ENCODE measurements around the gene PRRT1. TPM values are rescaled to one million over a fixed set of nuclear protein-coding genes. Genes with fewer than 3 reads are reported as not detected.
"Not testable (repeated sequence)": the region's sequence is repeated elsewhere in the genome, so short reads cannot be mapped to it uniquely, and the experiment has no call there.

PRRT1 gene
- total RNA-seq, 2 experiments from 2014 or later: 1.1 to 1.6 TPM

GRCh38 chr6:32107406-32107805 is 44.3 kb downstream of the PRRT1 start:
- ChIA-PET CTCF (interaction anchor here (5.0 kb wide), 1 partner anchor 11 kb away, joined by 25 read pairs; no protein-coding TSS in a partner anchor), POLR2A (interaction anchor here (0.5 to 1.2 kb wide), 3 partner anchors 17 to 1134 kb away, joined by 3 to 4 read pairs (median 3); no protein-coding TSS in a partner anchor)
- Mint-ChIP-seq H3K9me3 (no peaks in the 10 kb centered on the region), H3K4me1 (ENCODE audit: low read depth) (peaks cover 17% of the 10 kb centered on the region), H3K27me3 (peaks cover 11% of the 10 kb centered on the region), H3K36me3 (ENCODE audit: low read depth) (no peaks in the 10 kb centered on the region), H3K27ac (no peak overlapping the region), H3K4me3 (no peak overlapping the region)
- intact Hi-C loops (cut with micrococcal nuclease): no loop called here
- DNase-seq (no peak), ATAC-seq (no peak)
- TF ChIP-seq CTCF (IDR thresholded peaks at IDR 0.05): no peak

GRCh38 chr6:32105433-32105832 is 46.3 kb downstream of the PRRT1 start:
- no peak for DNase-seq
- Mint-ChIP-seq H3K36me3 (ENCODE audit: low read depth) (no peaks in the 10 kb centered on the region), H3K9me3 (no peaks in the 10 kb centered on the region), H3K4me1 (ENCODE audit: low read depth) (peaks cover 17% of the 10 kb centered on the region), H3K27me3 (peaks cover 11% of the 10 kb centered on the region), H3K27ac (no peak overlapping the region), H3K4me3 (no peak overlapping the region)
- ATAC-seq: no peak
- no peak for TF ChIP-seq CTCF (IDR thresholded peaks at IDR 0.05)
- POLR2A ChIA-PET: no interaction called here
- CTCF ChIA-PET: no interaction called here
- intact Hi-C loops (cut with micrococcal nuclease): no loop called here

GRCh38 chr6:32102255-32102654 is 49.5 kb downstream of the PRRT1 start:
- no peaks in the 10 kb centered on the region for H3K36me3 Mint-ChIP-seq (ENCODE audit: low read depth)
- H3K4me1 Mint-ChIP-seq (ENCODE audit: low read depth): no peaks in the 10 kb centered on the region
- no peak for TF ChIP-seq CTCF (IDR thresholded peaks at IDR 0.05)
- intact Hi-C loops (cut with micrococcal nuclease): no loop called here
- no peak for DNase-seq
- POLR2A ChIA-PET: no interaction called here
- H3K9me3 Mint-ChIP-seq: no peaks in the 10 kb centered on the region
- no peak for ATAC-seq
- CTCF ChIA-PET: interaction anchor here (3.3 kb wide), 1 partner anchor 17 kb away, joined by 12 read pairs; no protein-coding TSS in a partner anchor
- no peak overlapping the region for H3K27ac Mint-ChIP-seq
- no peak overlapping the region for H3K4me3 Mint-ChIP-seq
- H3K27me3 Mint-ChIP-seq: peaks cover 23% of the 10 kb centered on the region

- ATAC-seq; H3K9me3 Mint-ChIP-seq; H3K4me1 Mint-ChIP-seq (ENCODE audit: low read depth); DNase-seq; H3K27ac Mint-ChIP-seq; H3K4me3 Mint-ChIP-seq; H3K36me3 Mint-ChIP-seq (ENCODE audit: low read depth); intact Hi-C loops (cut with micrococcal nuclease): not testable (repeated sequence)
- ChIA-PET POLR2A (interaction anchor here (0.8 to 1.5 kb wide), 2 partner anchors 21 to 30 kb away, joined by 3 read pairs; partner anchors contain the start of gene FKBPL), CTCF (interaction anchor here (0.8 to 3.8 kb wide), 2 partner anchors 18 to 23 kb away, joined by 3 to 10 read pairs; no protein-coding TSS in a partner anchor)
- peaks cover 41% of the 10 kb centered on the region for H3K27me3 Mint-ChIP-seq
These were observed 51.5 kb downstream of the PRRT1 start for GRCh38 chr6:32100251-32100650.

Small RNA genes within 50 kb of the gene (microRNA-seq; reads per million reads assigned to microRNA genes)
- gene MIR6721 (ENCODE audit: borderline microRNAs expressed, borderline replicate concordance) (2.1 reads per million), gene MIR6833 (ENCODE audit: borderline microRNAs expressed, borderline replicate concordance) (not detected)

Other genes with a start within 250 kb of the PRRT1 start
- gene ZBTB12, start 249.9 kb downstream of the PRRT1 start, total RNA-seq: 1 to 10 TPM; 1.8 to 2.1 TPM
- gene C2, start 224.2 kb downstream of the PRRT1 start, total RNA-seq: 1 to 10 TPM in 1 of 2 experiments, under 1 TPM in 1; 0.99 to 1.4 TPM
- under 1 TPM; 0.43 to 0.45 TPM for gene CFB, start 205.8 kb downstream of the PRRT1 start, total RNA-seq
- gene NELFE, start 193.0 kb downstream of the PRRT1 start, total RNA-seq: 10 to 100 TPM; 60.5 to 61.0 TPM
- 10 to 100 TPM; 76.5 to 77.3 TPM for gene SKIC2, start 192.8 kb downstream of the PRRT1 start, total RNA-seq
- 10 to 100 TPM; 13.0 to 13.1 TPM for gene DXO, start 179.8 kb downstream of the PRRT1 start, total RNA-seq
- gene C4A, start 169.9 kb downstream of the PRRT1 start, total RNA-seq: 1 to 10 TPM; 2.8 to 3.2 TPM
- 1 to 10 TPM; 2.7 to 3.3 TPM for gene C4B, start 137.1 kb downstream of the PRRT1 start, total RNA-seq
- under 1 TPM; 0.16 to 0.27 TPM for gene CYP21A2, start 113.5 kb downstream of the PRRT1 start, total RNA-seq
- gene TNXB, start 42.6 kb downstream of the PRRT1 start, total RNA-seq: 1 to 10 TPM; 1.8 to 3.7 TPM
- gene ATF6B, start 23.7 kb downstream of the PRRT1 start, total RNA-seq: 10 to 100 TPM; 54.1 to 55.2 TPM
- gene FKBPL, start 21.7 kb downstream of the PRRT1 start, total RNA-seq: 1 to 10 TPM; 5.3 to 5.8 TPM
- gene PPT2, start 2.2 kb upstream of the PRRT1 start, total RNA-seq: 10 to 100 TPM; 14.4 to 21.7 TPM
- gene EGFL8, start 12.7 kb upstream of the PRRT1 start, total RNA-seq: 10 to 100 TPM; 13.3 to 14.0 TPM
- 10 to 100 TPM; 24.6 to 28.7 TPM for gene AGPAT1, start 24.1 kb upstream of the PRRT1 start, total RNA-seq
- 10 to 100 TPM; 55.4 to 57.9 TPM for gene RNF5, start 26.5 kb upstream of the PRRT1 start, total RNA-seq
- 10 to 100 TPM; 15.5 to 16.4 TPM for gene AGER, start 32.3 kb upstream of the PRRT1 start, total RNA-seq
- gene PBX2, start 38.3 kb upstream of the PRRT1 start, total RNA-seq: 10 to 100 TPM; 59.6 to 64.2 TPM
- gene GPSM3, start 40.7 kb upstream of the PRRT1 start, total RNA-seq: 10 to 100 TPM; 67.8 to 68.7 TPM
- gene NOTCH4, start 72.1 kb upstream of the PRRT1 start, total RNA-seq: 1 to 10 TPM; 1.2 to 1.3 TPM
- gene TSBP1, start 220.0 kb upstream of the PRRT1 start, total RNA-seq: not detected